ENCODE data around the gene CUEDC1. TPM values are rescaled to one million over a fixed set of nuclear protein-coding genes. Genes with fewer than 3 reads are reported as not detected.

Gene CUEDC1
- total and polyA plus RNA-seq, 2 of the 13 experiments (the other 11 are each of a cell fraction or from before 2014, with no cell fraction given): 7.4 to 12.9 TPM

DNA sequence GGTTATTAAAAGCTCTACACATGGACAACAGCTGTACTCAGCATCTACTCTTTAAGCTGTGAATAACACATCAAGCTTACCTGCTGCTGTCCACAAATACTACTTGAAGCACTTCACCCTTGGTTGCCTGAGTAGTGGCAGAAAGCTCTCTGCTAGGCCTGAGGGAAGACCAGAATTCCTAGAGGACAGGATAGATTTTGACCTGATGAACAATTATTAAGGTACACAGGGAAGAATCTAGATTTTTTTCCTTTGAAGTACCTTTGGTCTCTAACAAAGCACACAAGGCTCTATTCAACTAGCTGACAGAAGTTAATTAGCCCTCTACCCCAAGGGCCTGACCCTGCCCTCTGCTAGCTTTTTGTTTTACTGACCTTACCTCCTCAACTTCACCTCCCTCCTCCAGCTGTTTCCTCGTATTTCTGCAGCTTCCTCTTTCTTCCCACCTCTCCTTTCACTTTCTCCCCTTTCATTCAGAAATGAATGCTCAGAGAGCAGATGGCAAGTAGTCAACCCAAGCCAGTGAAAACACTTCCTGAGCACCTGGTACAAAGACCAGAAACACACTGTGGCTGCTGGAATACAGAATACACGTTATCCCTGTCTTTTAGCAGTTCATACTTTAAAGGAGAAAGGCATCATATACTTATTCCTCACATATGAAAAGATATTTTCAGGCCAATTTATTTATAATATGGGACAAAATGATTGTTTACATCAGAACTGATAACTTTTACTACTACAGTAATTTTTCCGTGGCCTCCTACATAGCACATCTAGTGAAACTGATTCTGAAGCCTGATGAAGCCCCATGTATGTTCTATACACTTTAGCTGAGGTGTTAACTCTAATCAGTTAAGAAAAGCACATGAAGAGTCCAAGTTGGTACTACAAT, 38.5 kb upstream of the CUEDC1 start (continued):
- TF ChIP-seq, protein P1, sequence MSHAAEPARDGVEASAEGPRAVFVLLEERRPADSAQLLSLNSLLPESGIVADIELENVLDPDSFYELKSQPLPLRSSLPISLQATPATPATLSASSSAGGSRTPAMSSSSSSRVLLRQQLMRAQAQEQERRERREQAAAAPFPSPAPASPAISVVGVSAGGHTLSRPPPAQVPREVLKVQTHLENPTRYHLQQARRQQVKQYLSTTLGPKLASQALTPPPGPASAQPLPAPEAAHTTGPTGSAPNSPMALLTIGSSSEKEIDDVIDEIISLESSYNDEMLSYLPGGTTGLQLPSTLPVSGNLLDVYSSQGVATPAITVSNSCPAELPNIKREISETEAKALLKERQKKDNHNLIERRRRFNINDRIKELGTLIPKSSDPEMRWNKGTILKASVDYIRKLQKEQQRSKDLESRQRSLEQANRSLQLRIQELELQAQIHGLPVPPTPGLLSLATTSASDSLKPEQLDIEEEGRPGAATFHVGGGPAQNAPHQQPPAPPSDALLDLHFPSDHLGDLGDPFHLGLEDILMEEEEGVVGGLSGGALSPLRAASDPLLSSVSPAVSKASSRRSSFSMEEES (CRISPR knock-in tag; IDR thresholded peaks at IDR 0.05): no peak
- peak; percentile 44; the same call in 1 of the 2 replicates for TF ChIP-seq CREM (IDR thresholded peaks at IDR 0.05)
- TF ChIP-seq CREM (CRISPR knock-in tag; IDR thresholded peaks at IDR 0.05): no peak
- peak; percentile 39; the same call in 1 of the 2 replicates for TF ChIP-seq SP5 (CRISPR knock-in tag; IDR thresholded peaks at IDR 0.05; ENCODE audit: borderline replicate concordance, low read depth)

DNA sequence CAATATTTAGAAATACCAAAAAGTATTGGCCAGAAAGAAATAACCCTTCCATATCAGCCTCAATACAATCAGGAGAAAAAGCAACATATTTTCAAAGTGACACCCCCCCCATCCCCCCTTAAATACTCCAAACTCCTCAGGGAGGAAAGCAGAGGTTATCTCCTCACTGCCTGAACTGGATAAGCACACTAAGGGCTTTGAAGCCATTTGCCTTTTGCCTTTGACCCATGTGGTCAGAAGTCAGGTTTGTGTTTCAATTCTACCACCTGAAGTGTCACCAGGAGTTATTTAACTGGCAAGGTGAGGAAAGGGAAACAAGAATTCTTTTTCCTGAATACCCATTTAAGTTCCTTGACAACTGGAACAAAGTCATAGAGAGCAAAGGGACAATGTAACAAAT, 36.3 kb upstream of the CUEDC1 start:
- ChIA-PET CTCF (ENCODE audit: low intra/inter-chr PET ratio, low total read pairs) (no interaction called here), POLR2A (interaction anchor here (1.4 to 14.7 kb wide), 4 partner anchors 7 to 132 kb away, joined by 4 to 173 read pairs (median 50); partner anchors contain the start of gene SRSF1)
- no TSS peak for BruUV-seq (replicated peaks)
- Histone ChIP-seq H3K4me3 (replicated peaks in 1 of 3; ENCODE audit: insufficient read depth in 1 of 3, low read depth in 2 of 3, low read length in 3 of 3) (no peak overlapping the region), H3K27me3 (ENCODE audit: control insufficient read depth in 1 of 2, insufficient read depth in 2 of 2, low read length in 2 of 2) (no peaks in the 10 kb centered on the region; a peak in 1 of 5 replicates), H2AFZ (ENCODE audit: low read length) (no peak overlapping the region), H3K36me3 (replicated peaks in 1 of 2; ENCODE audit: control insufficient read depth in 1 of 2, insufficient read depth in 2 of 2, low read length in 2 of 2) (no peaks in the 10 kb centered on the region), H3K9me3 (ENCODE audit: low read length) (no peaks in the 10 kb centered on the region), H4K20me1 (ENCODE audit: insufficient read depth, low read length) (no peaks in the 10 kb centered on the region), H3K27ac (ENCODE audit: extremely low read length, insufficient read depth, low read length) (no peak overlapping the region), H3K4me2 (ENCODE audit: low read depth, low read length) (no peak overlapping the region), H3K9ac (ENCODE audit: insufficient read depth, low read depth, low read length) (no peak overlapping the region), H3K79me2 (ENCODE audit: insufficient read depth, low read length) (peaks cover 9% of the 10 kb centered on the region), H3K4me1 (ENCODE audit: insufficient read depth, low read length) (peaks cover 76% of the 10 kb centered on the region)
- in situ Hi-C loops (cut with HindIII; ENCODE audit: extremely low pct_ligation_motif_present, low pct_unique_long_range_greater_than_20kb) (no loop called here), intact Hi-C loops (cut with micrococcal nuclease; ENCODE audit: unreplicated experiment) (no loop called here)
- no peak for FAIRE-seq
- ATAC-seq: no peak
- TF ChIP-seq NONO (IDR thresholded peaks at IDR 0.05) (no peak), NONO (CRISPR knock-in tag; conservative IDR thresholded peaks at IDR 0.05) (no peak), NR2F6 (IDR thresholded peaks at IDR 0.05) (0 out of 2 replicates have a peak, but pooled peaks have one; percentile 13), NR2F6 (CRISPR knock-in tag; IDR thresholded peaks at IDR 0.05) (no peak), REL (CRISPR knock-in tag; conservative IDR thresholded peaks at IDR 0.05) (no peak), NCOA1 (CRISPR knock-in tag; IDR thresholded peaks at IDR 0.05) (no peak), ZSCAN9 (CRISPR knock-in tag; IDR thresholded peaks at IDR 0.05; ENCODE audit: borderline replicate concordance) (no peak), NR2F2 (IDR thresholded peaks at IDR 0.05; ENCODE audit: borderline replicate concordance, low read depth) (0 out of 2 replicates have a peak, but pooled peaks have one; percentile 37)
- TF ChIP-seq, protein P2, sequence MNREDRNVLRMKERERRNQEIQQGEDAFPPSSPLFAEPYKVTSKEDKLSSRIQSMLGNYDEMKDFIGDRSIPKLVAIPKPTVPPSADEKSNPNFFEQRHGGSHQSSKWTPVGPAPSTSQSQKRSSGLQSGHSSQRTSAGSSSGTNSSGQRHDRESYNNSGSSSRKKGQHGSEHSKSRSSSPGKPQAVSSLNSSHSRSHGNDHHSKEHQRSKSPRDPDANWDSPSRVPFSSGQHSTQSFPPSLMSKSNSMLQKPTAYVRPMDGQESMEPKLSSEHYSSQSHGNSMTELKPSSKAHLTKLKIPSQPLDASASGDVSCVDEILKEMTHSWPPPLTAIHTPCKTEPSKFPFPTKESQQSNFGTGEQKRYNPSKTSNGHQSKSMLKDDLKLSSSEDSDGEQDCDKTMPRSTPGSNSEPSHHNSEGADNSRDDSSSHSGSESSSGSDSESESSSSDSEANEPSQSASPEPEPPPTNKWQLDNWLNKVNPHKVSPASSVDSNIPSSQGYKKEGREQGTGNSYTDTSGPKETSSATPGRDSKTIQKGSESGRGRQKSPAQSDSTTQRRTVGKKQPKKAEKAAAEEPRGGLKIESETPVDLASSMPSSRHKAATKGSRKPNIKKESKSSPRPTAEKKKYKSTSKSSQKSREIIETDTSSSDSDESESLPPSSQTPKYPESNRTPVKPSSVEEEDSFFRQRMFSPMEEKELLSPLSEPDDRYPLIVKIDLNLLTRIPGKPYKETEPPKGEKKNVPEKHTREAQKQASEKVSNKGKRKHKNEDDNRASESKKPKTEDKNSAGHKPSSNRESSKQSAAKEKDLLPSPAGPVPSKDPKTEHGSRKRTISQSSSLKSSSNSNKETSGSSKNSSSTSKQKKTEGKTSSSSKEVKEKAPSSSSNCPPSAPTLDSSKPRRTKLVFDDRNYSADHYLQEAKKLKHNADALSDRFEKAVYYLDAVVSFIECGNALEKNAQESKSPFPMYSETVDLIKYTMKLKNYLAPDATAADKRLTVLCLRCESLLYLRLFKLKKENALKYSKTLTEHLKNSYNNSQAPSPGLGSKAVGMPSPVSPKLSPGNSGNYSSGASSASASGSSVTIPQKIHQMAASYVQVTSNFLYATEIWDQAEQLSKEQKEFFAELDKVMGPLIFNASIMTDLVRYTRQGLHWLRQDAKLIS (CRISPR knock-in tag; IDR thresholded peaks at IDR 0.05): no peak
- TF ChIP-seq, protein P3, sequence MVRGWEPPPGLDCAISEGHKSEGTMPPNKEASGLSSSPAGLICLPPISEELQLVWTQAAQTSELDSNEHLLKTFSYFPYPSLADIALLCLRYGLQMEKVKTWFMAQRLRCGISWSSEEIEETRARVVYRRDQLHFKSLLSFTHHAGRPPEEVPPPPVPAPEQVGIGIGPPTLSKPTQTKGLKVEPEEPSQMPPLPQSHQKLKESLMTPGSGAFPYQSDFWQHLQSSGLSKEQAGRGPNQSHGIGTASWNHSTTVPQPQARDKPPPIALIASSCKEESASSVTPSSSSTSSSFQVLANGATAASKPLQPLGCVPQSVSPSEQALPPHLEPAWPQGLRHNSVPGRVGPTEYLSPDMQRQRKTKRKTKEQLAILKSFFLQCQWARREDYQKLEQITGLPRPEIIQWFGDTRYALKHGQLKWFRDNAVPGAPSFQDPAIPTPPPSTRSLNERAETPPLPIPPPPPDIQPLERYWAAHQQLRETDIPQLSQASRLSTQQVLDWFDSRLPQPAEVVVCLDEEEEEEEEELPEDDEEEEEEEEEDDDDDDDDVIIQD (CRISPR knock-in tag; IDR thresholded peaks at IDR 0.05; ENCODE audit: low read depth): no peak
- no peak for DNase-seq (ENCODE audit: low spot score)

Data from HepG2 (cell line).